ENCODE data around the gene PRKN. TPM values are rescaled to one million over a fixed set of nuclear protein-coding genes. Genes with fewer than 3 reads are reported as not detected.

Gene PRKN
- total RNA-seq, 2 donors from 2014 or later = 3.3 to 4.8 TPM

DNA sequence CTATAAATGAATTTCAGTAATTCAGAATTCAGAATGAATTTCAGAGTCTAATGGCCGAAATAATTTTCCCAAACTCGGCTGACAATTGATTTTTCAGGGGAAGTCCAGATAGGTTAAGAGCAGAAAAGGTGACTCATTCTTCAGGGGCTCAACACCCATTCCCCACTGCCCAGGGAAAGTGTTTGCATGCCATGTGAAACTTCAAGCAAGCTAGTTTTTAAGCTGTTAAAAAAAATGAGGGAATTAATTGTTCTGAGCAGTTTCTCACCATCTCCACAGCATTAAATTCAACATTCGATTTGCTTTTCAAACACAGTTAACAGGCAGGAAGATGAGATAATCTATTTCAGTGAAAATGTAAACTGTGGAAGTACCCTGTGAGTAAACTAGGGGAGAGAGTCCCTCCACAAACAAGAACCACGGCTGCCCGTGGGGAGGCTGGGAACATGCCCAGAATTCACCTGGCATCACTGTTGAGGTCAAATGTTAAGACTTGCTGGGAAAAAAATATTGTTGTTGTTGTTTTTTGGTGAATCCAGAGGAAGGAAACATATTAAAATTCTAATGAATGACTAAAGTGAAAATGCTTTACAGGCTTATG, 803.0 kb downstream of the PRKN start:
- Histone ChIP-seq H3K36me3 (ENCODE audit: control insufficient read depth, insufficient read depth, low read length) (no peaks in the 10 kb centered on the region), H3K4me1 (ENCODE audit: control insufficient read depth, insufficient read depth, low read length) (no peaks in the 10 kb centered on the region), H3K27me3 (ENCODE audit: control insufficient read depth, insufficient read depth, low read length, poor library complexity, severe bottlenecking) (no peaks in the 10 kb centered on the region), H3K4me3 (ENCODE audit: low read length) (no peak overlapping the region), H3K9ac (ENCODE audit: extremely low read depth, low read length, poor library complexity, severe bottlenecking) (no peak overlapping the region), H3K27ac (ENCODE audit: low read depth, low read length) (no peak overlapping the region), H3K9me3 (ENCODE audit: control insufficient read depth, low read length) (no peaks in the 10 kb centered on the region)
- Mint-ChIP-seq H3K4me1 (no peaks in the 10 kb centered on the region), H3K27me3 (ENCODE audit: insufficient read depth) (no peaks in the 10 kb centered on the region), H3K9me3 (no peaks in the 10 kb centered on the region), H3K36me3 (ENCODE audit: low read depth) (no peaks in the 10 kb centered on the region), H3K27ac (no peak overlapping the region), H3K4me3 (no peak overlapping the region)
- DNase-seq = no peak
- 84 to 94% methylated on average over 2 to 5 of the region's 5 CpGs for WGBS, 2 experiments (ENCODE audit: insufficient coverage in 1 of 2, insufficient read length in 1 of 2)
- TF ChIP-seq CTCF (conservative IDR thresholded peaks at IDR 0.05) = no peak

- no peak overlapping the region for H3K27ac Mint-ChIP-seq
Measured at GRCh38 chr6:161922631-161923119, 804.9 kb downstream of the PRKN start.

DNA sequence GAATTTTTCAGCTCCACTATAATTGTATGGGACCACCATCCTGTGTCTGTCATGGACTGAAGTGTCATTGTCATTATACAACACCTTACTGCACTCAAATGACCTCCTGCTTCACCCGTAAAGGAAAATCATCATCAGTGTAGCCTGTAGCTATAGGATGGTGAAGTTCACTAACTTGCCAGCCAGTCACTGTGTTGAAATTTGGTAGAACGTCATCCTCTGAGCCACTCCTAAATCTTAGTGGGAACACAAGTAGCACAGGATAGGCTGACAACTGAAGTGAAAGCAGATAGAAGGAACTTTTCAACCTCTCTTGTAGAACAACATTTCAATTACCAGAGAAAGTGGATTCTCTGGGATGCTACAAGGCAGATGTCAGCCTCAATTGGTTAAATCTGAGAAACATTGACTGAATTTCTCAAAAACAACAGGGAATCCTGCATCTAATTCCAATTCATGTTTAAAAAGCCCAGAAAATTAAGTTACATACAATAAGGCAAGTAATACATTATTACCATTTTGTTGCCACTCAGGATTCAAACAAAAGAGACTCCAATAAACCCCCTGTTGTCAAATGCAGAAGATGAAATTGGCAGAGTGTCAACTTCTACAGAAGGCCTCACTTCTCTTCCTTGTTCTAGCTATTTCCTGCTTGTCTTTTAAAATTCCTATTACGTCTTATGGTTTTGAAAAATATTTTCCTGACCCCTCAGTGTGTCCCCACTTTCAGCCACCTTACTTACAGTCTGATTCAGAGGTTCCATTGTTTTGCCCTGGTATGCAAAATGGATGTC, 805.8 kb downstream of the PRKN start:
- H3K9ac ChIP-seq (ENCODE audit: extremely low read depth, low read length, poor library complexity, severe bottlenecking) = no peak overlapping the region
- Mint-ChIP-seq H3K4me3 (no peak overlapping the region), H3K9me3 (no peaks in the 10 kb centered on the region), H3K27ac (no peak overlapping the region), H3K36me3 (ENCODE audit: low read depth) (no peaks in the 10 kb centered on the region), H3K4me1 (no peaks in the 10 kb centered on the region), H3K27me3 (ENCODE audit: insufficient read depth) (no peaks in the 10 kb centered on the region)
- no peak overlapping the region for H3K4me3 ChIP-seq (ENCODE audit: low read length)
- H3K27ac ChIP-seq (ENCODE audit: low read depth, low read length) = no peak overlapping the region
- H3K36me3 ChIP-seq (ENCODE audit: control insufficient read depth, insufficient read depth, low read length) = no peaks in the 10 kb centered on the region
- no peak for TF ChIP-seq CTCF (conservative IDR thresholded peaks at IDR 0.05)
- 65 to 67% methylated on average over 3 of the region's 3 CpGs for WGBS, 2 experiments (ENCODE audit: insufficient coverage in 1 of 2, insufficient read length in 1 of 2)
- DNase-seq = no peak
- H3K27me3 ChIP-seq (ENCODE audit: control insufficient read depth, insufficient read depth, low read length, poor library complexity, severe bottlenecking) = no peaks in the 10 kb centered on the region
- H3K4me1 ChIP-seq (ENCODE audit: control insufficient read depth, insufficient read depth, low read length) = no peaks in the 10 kb centered on the region
- H3K9me3 ChIP-seq (ENCODE audit: control insufficient read depth, low read length) = no peaks in the 10 kb centered on the region

More at GRCh38 chr6:161922631-161923119, 804.9 kb downstream of the PRKN start:
- peak; percentile 82 for DNase-seq
- no peak overlapping the region for H3K9ac ChIP-seq (ENCODE audit: extremely low read depth, low read length, poor library complexity, severe bottlenecking)
- H3K4me3 ChIP-seq (ENCODE audit: low read length) = no peak overlapping the region
- Mint-ChIP-seq H3K4me1 (no peaks in the 10 kb centered on the region), H3K4me3 (no peak overlapping the region), H3K27me3 (ENCODE audit: insufficient read depth) (no peaks in the 10 kb centered on the region), H3K36me3 (ENCODE audit: low read depth) (no peaks in the 10 kb centered on the region), H3K9me3 (no peaks in the 10 kb centered on the region)
- peak; percentile 77 for TF ChIP-seq CTCF (conservative IDR thresholded peaks at IDR 0.05)
- H3K9me3 ChIP-seq (ENCODE audit: control insufficient read depth, low read length) = no peaks in the 10 kb centered on the region
- no peaks in the 10 kb centered on the region for H3K27me3 ChIP-seq (ENCODE audit: control insufficient read depth, insufficient read depth, low read length, poor library complexity, severe bottlenecking)
- WGBS, 2 experiments (ENCODE audit: insufficient coverage in 1 of 2, insufficient read length in 1 of 2) = 0 to 33% methylated on average over 1 of the region's 1 CpG
- no peaks in the 10 kb centered on the region for H3K36me3 ChIP-seq (ENCODE audit: control insufficient read depth, insufficient read depth, low read length)
- no peak overlapping the region for H3K27ac ChIP-seq (ENCODE audit: low read depth, low read length)
- no peaks in the 10 kb centered on the region for H3K4me1 ChIP-seq (ENCODE audit: control insufficient read depth, insufficient read depth, low read length)

Data from endodermal cell (in vitro differentiated cells).